Naive thymus-derived CD4-positive, alpha-beta T cell (primary cell): Measurements from ENCODE around the gene AUNIP. TPM values are rescaled to one million over a fixed set of nuclear protein-coding genes. Genes with fewer than 3 reads are reported as not detected.

Experiments used
- ATAC-seq: fragments of 150-1000 bp; cut with Tn5 transposase; 2 replicates; pipeline ENCODE4 v1.10.0; 2021; ENCODE audit warnings: mild to moderate bottlenecking, moderate library complexity
- CTCF ChIA-PET: fragments of 350-600 bp; sonication (Branson Sonifier 250); formaldehyde crosslinking; loops from one replicate; lab custom pipeline; 2021; ENCODE audit warnings: antibody characterized with exemption; lab: Charles Lee
- POLR2A ChIA-PET: fragments of 350-600 bp; sonication (Branson Sonifier 250); formaldehyde crosslinking; loops from one replicate; lab custom pipeline; 2021; ENCODE audit warnings: antibody characterized with exemption, inconsistent platforms; lab: Charles Lee
- DNase-seq, 9 donors: peaks; one replicate each; pipeline versions ENCODE4 v3.0.0 to v3.0.0-alpha.2; 2020 to 2022; ENCODE audit warnings: mixed read lengths in 1 of 9
- H3K27ac ChIP-seq: one replicate; pipeline ENCODE4 v1.7.0; 2013; ENCODE audit warnings: mild to moderate bottlenecking, low read depth, low read length, moderate library complexity
- H3K27me3 ChIP-seq, 2 donors: one replicate each; pipeline ENCODE4 v1.7.0; 2013; ENCODE audit warnings: low read length in 2 of 2, mild to moderate bottlenecking in 2 of 2, moderate library complexity in 2 of 2; ENCODE audit not compliant: control insufficient read depth in 2 of 2, insufficient read depth in 2 of 2
- H3K36me3 ChIP-seq, 3 experiments: 1 replicate in 2 of 3; 2 replicates in 1 of 3; pipeline ENCODE4 v1.7.0; 2013; ENCODE audit warnings: low read length in 3 of 3, mild to moderate bottlenecking in 3 of 3, moderate library complexity in 1 of 3; ENCODE audit not compliant: insufficient read depth in 3 of 3, control insufficient read depth in 2 of 3
- H3K4me1 ChIP-seq, 2 donors: one replicate each; pipeline ENCODE4 v1.7.0; 2013; ENCODE audit warnings: low read length in 2 of 2, mild to moderate bottlenecking in 2 of 2, moderate library complexity in 1 of 2; ENCODE audit not compliant: control insufficient read depth in 2 of 2, insufficient read depth in 2 of 2
- H3K4me3 ChIP-seq: 2 replicates; pipeline ENCODE4 v1.7.0; 2013; ENCODE audit warnings: mild to moderate bottlenecking, low read length
- H3K9me3 ChIP-seq, 3 experiments: 1 replicate in 2 of 3; 2 replicates in 1 of 3; pipeline ENCODE4 v1.7.0; 2013; ENCODE audit warnings: low read length in 3 of 3; ENCODE audit not compliant: control insufficient read depth in 2 of 3
- H3K27ac Mint-ChIP-seq, 9 donors: one replicate each; pipeline ENCODE4 v1.8.0; 2020 to 2022; ENCODE audit warnings: mixed read lengths in 9 of 9, mild to moderate bottlenecking in 8 of 9, moderate library complexity in 5 of 9, inconsistent platforms in 2 of 9
- H3K27me3 Mint-ChIP-seq, 5 donors: one replicate each; pipeline ENCODE4 v1.8.0; 2021 to 2022; ENCODE audit warnings: mixed read lengths in 5 of 5, mild to moderate bottlenecking in 1 of 5
- H3K36me3 Mint-ChIP-seq, 5 donors: one replicate each; pipeline ENCODE4 v1.8.0; 2020 to 2022; ENCODE audit warnings: mixed read lengths in 5 of 5, mild to moderate bottlenecking in 3 of 5, inconsistent platforms in 1 of 5
- H3K4me1 Mint-ChIP-seq, 7 donors: one replicate each; pipeline ENCODE4 v1.8.0; 2020 to 2022; ENCODE audit warnings: mixed read lengths in 7 of 7, mild to moderate bottlenecking in 3 of 7, inconsistent platforms in 1 of 7
- H3K4me3 Mint-ChIP-seq, 10 donors: one replicate each; pipeline ENCODE4 v1.8.0; 2020 to 2022; ENCODE audit warnings: mild to moderate bottlenecking in 10 of 10, mixed read lengths in 10 of 10, moderate library complexity in 6 of 10, inconsistent platforms in 2 of 10
- H3K9me3 Mint-ChIP-seq, 11 donors: one replicate each; pipeline ENCODE4 v1.8.0; 2020 to 2022; ENCODE audit warnings: mixed read lengths in 11 of 11, mild to moderate bottlenecking in 4 of 11, inconsistent platforms in 1 of 11, moderate library complexity in 1 of 11
- intact Hi-C, 2 donors: fragments of 100-400 bp; cut with micrococcal nuclease; formaldehyde crosslinking; loops; one replicate each; pipeline ENCODE4 v1.15.1; 2023
- polyA plus RNA-seq, 2 donors: library from polyadenylated mRNA; unstranded; fragments of 300-500 nt; fragmentation: Illumina TruSeq; gene quantifications; one replicate each; pipeline ENCODE4 v1.2.3, GENCODE V29; 2021
- total RNA-seq, 6 experiments: library from RNA in 5 of 6; stranded (reverse) in 5 of 6; gene quantifications; 1 replicate in 5 of 6; 2 replicates in 1 of 6; pipeline ENCODE4 v1.2.3 and lab custom pipeline; 2021 to 2026

The AUNIP gene
- total and polyA plus RNA-seq, 7 experiments from 2014 or later, result 0.83 to 4.3 TPM; not detected in 5

DNA sequence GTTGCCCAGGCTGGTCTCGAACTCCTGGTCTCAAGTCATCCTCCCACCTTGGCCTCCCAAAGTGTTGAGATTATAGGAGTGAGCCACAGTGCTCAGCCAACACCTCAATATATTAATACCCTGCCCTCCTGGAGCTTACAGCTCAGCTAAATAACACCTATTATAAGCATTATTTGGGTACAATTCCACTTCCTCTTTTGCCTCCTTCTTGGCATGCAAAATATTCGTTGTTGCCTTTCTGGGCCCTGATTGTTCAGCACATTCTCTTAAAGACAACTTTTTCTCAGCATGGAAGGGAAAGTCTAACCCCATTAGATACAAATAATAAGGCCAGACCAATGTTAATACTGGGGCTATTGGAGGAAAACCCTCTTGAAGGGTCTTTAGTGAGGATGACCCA lies 13.5 kb upstream of the AUNIP start:
- H3K27ac ChIP-seq, result no peak overlapping the region

DNA sequence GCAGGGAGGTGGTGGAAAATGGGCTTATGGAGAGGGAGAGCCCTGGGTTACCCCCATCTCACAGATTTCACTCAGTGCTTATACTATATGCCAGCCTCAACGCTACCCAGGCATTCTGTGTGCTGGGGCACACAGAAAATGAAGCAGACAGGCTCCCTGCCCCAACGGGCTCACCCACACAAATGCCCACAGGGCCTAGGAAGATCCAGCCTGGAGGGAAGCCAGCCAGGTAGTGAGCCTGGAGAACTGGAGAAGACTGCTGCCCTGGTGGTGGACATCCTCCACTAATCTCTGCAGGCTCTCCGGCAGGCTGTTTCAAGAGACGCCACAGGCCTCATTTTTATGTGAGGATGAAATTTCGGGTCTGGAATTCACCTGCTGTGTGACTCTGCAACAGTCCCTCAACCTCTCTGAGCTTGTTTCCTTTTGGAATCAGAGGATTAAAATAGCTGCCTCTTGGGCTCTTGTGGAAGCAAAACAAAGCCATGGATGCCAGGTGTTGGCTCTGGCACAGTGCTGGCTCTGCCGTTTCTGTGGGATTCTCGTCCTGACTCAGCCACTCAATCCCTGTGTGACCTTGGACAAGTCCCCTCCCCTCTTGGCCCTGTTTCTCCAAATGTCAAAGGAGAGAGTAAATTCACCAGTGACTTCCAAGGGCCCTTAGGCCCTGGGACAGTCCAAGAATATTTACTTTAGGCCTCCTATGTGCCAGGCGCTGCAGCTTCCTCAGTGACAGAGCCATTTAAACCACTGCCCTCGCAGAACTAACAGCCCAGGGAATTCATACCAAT lies 12.6 kb upstream of the AUNIP start:
- Histone ChIP-seq H3K4me3 (no peak overlapping the region), H3K27ac (no peak overlapping the region), H3K4me1 (peaks cover 9 to 11% of the 10 kb centered on the region in 2 donors), H3K9me3 (no peaks in the 10 kb centered on the region), H3K27me3 (no peaks in the 10 kb centered on the region), H3K36me3 (no peaks in the 10 kb centered on the region)
- peak overlapping the region in 1 of 9 donors; percentile 43 for H3K27ac Mint-ChIP-seq
- H3K9me3 Mint-ChIP-seq, result no peaks in the 10 kb centered on the region
- no peak for ATAC-seq
- no peaks in the 10 kb centered on the region for H3K36me3 Mint-ChIP-seq
- no peak overlapping the region for H3K4me3 Mint-ChIP-seq
- ChIA-PET POLR2A (no interaction called here), CTCF (interaction anchor here (0.6 kb wide), 1 partner anchor 19 kb away, joined by 3 read pairs; no protein-coding TSS in a partner anchor)
- no peak for DNase-seq
- intact Hi-C loops, result no loop called here
- peaks cover 0 to 16% (median 7%) of the 10 kb centered on the region in 7 donors for H3K4me1 Mint-ChIP-seq
- H3K27me3 Mint-ChIP-seq, result peaks cover 0 to 14% (median 0%) of the 10 kb centered on the region in 5 donors

More for the DNA sequence above, 13.5 kb upstream of the AUNIP start:
- Mint-ChIP-seq H3K4me1 (peaks cover 0 to 16% (median 7%) of the 10 kb centered on the region in 7 donors), H3K9me3 (no peaks in the 10 kb centered on the region), H3K27ac (no peak overlapping the region), H3K27me3 (peaks cover 0 to 20% (median 0%) of the 10 kb centered on the region in 5 donors), H3K36me3 (no peaks in the 10 kb centered on the region), H3K4me3 (no peak overlapping the region)
- intact Hi-C loops, result no loop called here
- H3K9me3 ChIP-seq, result no peaks in the 10 kb centered on the region
- no peak overlapping the region for H3K4me3 ChIP-seq
- H3K36me3 ChIP-seq, result no peaks in the 10 kb centered on the region
- H3K27me3 ChIP-seq, result no peaks in the 10 kb centered on the region
- CTCF ChIA-PET, result interaction anchor here (0.6 kb wide), 1 partner anchor 18 kb away, joined by 3 read pairs; no protein-coding TSS in a partner anchor
- no peak for DNase-seq
- H3K4me1 ChIP-seq, result peaks cover 9 to 11% of the 10 kb centered on the region in 2 donors
- POLR2A ChIA-PET, result interaction anchor here (0.6 kb wide), 1 partner anchor 12 kb away, joined by 3 read pairs; no protein-coding TSS in a partner anchor
- no peak for ATAC-seq

DNA sequence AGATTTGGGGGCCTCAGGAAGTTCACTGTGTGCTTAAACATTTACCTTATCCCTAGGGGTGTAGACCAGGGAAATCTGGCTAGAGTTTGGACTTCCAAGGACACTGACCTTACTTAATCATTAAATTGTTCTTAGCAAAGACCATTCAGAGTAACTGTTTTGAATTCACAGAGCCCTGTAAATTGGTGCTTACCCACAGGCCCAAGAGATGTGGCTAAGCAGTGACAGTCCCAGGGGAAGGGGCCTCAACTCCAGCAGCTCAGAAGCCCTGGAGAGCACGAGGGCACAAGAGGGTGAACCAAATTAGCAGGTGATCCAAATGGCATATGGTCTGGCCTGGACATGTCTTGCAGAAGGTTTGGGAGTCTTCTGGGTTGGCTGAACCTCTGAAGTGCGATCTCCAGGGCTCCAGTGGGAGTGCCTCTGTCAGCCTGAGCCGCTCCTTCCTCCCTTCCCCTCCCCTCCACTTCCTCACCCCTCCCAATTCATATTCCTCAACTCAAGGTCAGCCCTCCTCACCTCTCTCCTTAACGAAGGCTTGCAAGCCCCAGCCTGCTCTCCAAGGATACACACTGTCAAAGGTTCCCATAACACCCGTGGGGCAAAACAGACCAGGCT lies 11.9 kb upstream of the AUNIP start:
- CTCF ChIA-PET, result interaction anchor here (0.7 kb wide), 1 partner anchor 30 kb away, joined by 3 read pairs; no protein-coding TSS in a partner anchor
- DNase-seq (no peak), ATAC-seq (no peak)
- H3K4me3 Mint-ChIP-seq, result no peak overlapping the region
- no peak overlapping the region for H3K27ac Mint-ChIP-seq
- Histone ChIP-seq H3K27ac (no peak overlapping the region), H3K4me3 (no peak overlapping the region), H3K36me3 (no peaks in the 10 kb centered on the region), H3K9me3 (no peaks in the 10 kb centered on the region), H3K4me1 (peaks cover 9 to 11% of the 10 kb centered on the region in 2 donors), H3K27me3 (no peaks in the 10 kb centered on the region)
- peaks cover 0 to 7% (median 0%) of the 10 kb centered on the region in 5 donors for H3K27me3 Mint-ChIP-seq
- intact Hi-C loops, result no loop called here
- H3K9me3 Mint-ChIP-seq, result no peaks in the 10 kb centered on the region
- no peaks in the 10 kb centered on the region for H3K36me3 Mint-ChIP-seq
- POLR2A ChIA-PET, result no interaction called here
- H3K4me1 Mint-ChIP-seq, result peaks cover 0 to 12% (median 7%) of the 10 kb centered on the region in 7 donors

DNA sequence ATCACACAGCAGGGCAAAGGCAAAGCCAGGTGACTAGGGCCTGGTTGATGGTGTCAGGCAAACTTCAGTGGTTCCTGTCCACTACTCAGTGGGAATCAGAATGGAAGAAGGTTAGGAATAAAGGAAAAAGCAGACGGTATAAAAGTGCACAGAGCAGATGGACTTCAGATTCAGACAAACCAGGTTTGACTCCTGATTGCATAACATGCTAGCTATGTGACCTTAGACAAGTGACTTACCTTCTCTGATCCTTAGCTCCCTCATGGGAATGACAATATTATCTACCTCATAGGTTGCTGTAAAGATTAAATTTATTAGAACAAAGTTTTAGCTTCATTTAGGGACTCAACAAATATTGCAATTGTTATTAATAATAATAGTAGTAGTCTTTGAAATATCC lies 11.4 kb upstream of the AUNIP start:
- POLR2A ChIA-PET, result interaction anchor here (0.8 to 1.8 kb wide), 2 partner anchors 11 to 51 kb away, joined by 4 to 5 read pairs; partner anchors contain the start of genes AUNIP and MTFR1L
- H3K9me3 Mint-ChIP-seq, result no peaks in the 10 kb centered on the region
- H3K4me1 Mint-ChIP-seq, result peaks cover 0 to 11% (median 5%) of the 10 kb centered on the region in 7 donors
- H3K27ac ChIP-seq, result no peak overlapping the region
- H3K36me3 ChIP-seq, result no peaks in the 10 kb centered on the region
- no peaks in the 10 kb centered on the region for H3K9me3 ChIP-seq
- H3K4me1 ChIP-seq, result peaks cover 9 to 11% of the 10 kb centered on the region in 2 donors
- H3K36me3 Mint-ChIP-seq, result no peaks in the 10 kb centered on the region
- ATAC-seq (no peak), DNase-seq (no peak)
- peak overlapping the region in 1 of 9 donors; percentile 20 for H3K27ac Mint-ChIP-seq
- H3K27me3 ChIP-seq, result no peaks in the 10 kb centered on the region
- no peak overlapping the region for H3K4me3 ChIP-seq
- H3K27me3 Mint-ChIP-seq, result peaks cover 0 to 4% (median 0%) of the 10 kb centered on the region in 5 donors
- no peak overlapping the region for H3K4me3 Mint-ChIP-seq
- intact Hi-C loops, result no loop called here
- CTCF ChIA-PET, result interaction anchor here (0.7 kb wide), 1 partner anchor 30 kb away, joined by 3 read pairs; no protein-coding TSS in a partner anchor

DNA sequence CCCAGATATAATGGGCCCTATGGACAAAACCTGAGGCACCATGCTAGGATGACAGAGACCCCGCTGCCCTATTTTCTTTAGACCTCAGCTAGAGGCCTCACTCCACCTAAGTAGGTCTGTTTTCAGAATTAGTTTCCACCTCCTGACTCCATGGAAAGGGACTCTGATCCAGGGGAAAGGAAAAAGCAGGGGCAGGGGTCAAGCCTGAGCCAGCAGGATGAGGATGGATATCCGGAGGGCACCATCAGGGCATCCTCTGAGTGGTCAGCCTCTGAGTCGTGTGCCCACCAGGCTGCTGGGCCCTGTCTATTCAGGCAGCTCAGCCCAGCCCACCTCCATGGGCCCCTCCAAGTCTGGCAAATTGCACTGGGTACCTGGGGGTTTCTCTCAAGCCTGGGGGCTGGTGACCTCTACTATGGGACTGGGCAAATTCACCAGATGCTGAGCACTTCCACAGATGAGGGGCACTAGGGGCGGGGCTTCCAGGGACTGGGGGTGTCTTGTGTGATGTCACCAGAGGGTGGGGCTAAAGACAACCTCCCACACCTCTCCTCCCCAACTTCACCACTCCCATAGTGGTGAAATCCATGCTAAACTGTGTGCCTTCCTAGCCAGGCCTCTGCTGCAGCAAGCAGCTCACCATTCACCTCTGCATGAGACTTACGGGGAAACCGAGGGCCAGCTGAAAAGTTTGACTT lies 10.8 kb upstream of the AUNIP start:
- Mint-ChIP-seq H3K27me3 (peaks cover 0 to 4% (median 0%) of the 10 kb centered on the region in 5 donors), H3K4me3 (no peak overlapping the region), H3K27ac (peak overlapping the region in 1 of 9 donors; percentile 20), H3K9me3 (no peaks in the 10 kb centered on the region), H3K4me1 (peaks cover 0 to 11% (median 4%) of the 10 kb centered on the region in 7 donors), H3K36me3 (no peaks in the 10 kb centered on the region)
- CTCF ChIA-PET, result no interaction called here
- Histone ChIP-seq H3K4me3 (no peak overlapping the region), H3K9me3 (no peaks in the 10 kb centered on the region), H3K27me3 (no peaks in the 10 kb centered on the region), H3K27ac (no peak overlapping the region), H3K36me3 (no peaks in the 10 kb centered on the region), H3K4me1 (peaks cover 9 to 11% of the 10 kb centered on the region in 2 donors)
- DNase-seq (no peak), ATAC-seq (no peak)
- intact Hi-C loops, result no loop called here
- POLR2A ChIA-PET, result interaction anchor here (0.8 to 1.8 kb wide), 2 partner anchors 10 to 51 kb away, joined by 4 to 5 read pairs; partner anchors contain the start of genes AUNIP and MTFR1L

DNA sequence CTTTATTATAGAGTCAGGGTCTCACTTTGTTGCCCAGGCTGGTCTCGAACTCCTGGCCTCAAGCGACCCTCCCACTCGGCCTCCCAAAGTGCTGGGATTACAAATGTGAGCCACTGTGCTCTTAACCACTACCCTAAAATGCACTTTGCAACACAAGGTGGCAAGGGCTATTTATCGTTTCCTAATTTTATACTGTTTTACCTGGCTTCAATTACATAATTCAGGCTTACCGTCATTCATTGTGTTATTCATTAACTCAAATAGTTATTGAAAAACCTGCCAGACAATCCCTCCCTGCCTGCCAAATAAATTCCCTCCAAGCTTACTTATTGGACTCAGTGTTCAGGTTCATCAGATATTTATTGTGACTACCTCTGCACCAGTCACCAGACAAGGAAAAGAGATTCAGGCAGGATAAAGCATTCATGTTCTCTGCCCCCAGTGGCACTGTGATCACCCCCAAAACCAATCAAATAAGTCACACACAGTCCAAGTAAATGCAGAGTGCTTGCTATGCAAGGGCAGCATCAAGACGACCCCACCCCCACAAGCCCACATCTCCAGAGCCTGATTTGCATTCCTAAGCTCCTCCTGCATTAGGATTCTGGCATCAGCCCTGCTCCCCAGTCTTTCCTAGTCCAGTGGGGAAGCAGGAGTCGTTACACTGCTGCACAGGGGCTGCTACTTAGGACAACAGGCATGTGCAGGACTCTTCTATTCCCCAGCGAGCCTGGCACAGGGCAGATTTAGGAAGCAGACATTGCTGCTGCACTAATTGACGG lies 8.1 kb upstream of the AUNIP start:
- Mint-ChIP-seq H3K27me3 (no peaks in the 10 kb centered on the region), H3K9me3 (no peaks in the 10 kb centered on the region), H3K36me3 (peaks cover 0 to 9% (median 0%) of the 10 kb centered on the region in 5 donors), H3K4me3 (no peak overlapping the region), H3K27ac (no peak overlapping the region), H3K4me1 (peaks cover 0 to 8% (median 0%) of the 10 kb centered on the region in 7 donors)
- no peak for DNase-seq
- H3K4me1 ChIP-seq, result no peaks in the 10 kb centered on the region
- ATAC-seq, result no peak
- intact Hi-C loops, result no loop called here
- no peaks in the 10 kb centered on the region for H3K9me3 ChIP-seq
- ChIA-PET POLR2A (no interaction called here), CTCF (no interaction called here)
- H3K27me3 ChIP-seq, result no peaks in the 10 kb centered on the region
- H3K4me3 ChIP-seq, result no peak overlapping the region
- no peak overlapping the region for H3K27ac ChIP-seq
- H3K36me3 ChIP-seq, result no peaks in the 10 kb centered on the region
